GM18511 (cell line): ENCODE measurements around the gene CMTM2.
A peak's percentile ranks its signal among the peaks of the same experiment; 100 is the strongest.

Source experiments
- ATAC-seq: cut with Tn5 transposase; IDR thresholded peaks from one replicate; pipeline ENCODE4 v1.9.1; 2021; ENCODE audit warnings: mild to moderate bottlenecking, moderate library complexity; ENCODE audit not compliant: unreplicated experiment

The CMTM2 gene, protein sequence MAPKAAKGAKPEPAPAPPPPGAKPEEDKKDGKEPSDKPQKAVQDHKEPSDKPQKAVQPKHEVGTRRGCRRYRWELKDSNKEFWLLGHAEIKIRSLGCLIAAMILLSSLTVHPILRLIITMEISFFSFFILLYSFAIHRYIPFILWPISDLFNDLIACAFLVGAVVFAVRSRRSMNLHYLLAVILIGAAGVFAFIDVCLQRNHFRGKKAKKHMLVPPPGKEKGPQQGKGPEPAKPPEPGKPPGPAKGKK

DNA sequence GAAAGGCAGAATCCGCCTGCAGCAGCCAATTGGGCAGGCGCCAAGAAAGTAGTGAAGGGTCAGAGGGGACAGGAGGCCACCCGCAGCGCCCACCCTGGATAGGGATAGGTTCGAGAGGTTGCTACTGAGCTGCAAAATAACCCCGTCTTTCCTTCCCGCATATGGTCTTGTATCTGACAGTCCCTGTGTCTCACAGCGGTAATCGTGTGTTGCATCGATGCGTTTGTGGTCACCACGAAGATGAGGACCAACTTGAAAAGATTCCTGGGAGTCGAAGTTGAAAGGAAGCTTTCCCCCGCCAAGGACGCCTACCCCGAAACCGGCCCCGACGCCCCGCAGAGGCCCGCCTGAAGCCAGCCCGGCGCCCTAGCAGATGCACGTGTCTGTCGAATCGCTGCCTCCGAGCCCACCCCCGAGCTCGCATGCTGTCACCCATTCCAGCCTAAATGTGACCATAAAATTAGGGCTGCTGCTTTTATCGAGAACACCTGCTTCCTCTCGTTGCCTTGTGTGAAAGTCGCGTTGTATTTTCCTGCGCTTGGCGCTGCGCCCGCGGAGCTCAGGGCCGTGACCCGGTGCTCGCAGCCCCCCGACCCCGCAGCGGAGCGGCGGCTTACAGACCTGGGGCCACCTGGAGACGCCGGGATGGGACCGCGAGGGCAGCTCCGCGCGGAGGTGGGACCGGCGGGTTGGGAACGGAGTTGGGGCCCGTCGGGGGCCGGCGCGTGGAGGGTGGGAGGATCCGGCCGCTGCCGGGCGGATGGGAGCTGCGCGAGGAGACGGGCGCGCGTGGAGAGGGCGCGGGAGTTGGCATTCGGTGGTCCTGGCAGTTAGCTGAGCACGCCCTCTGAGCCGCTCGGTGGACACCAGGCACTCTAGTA, at the start of gene CMTM2:
TSS of gene CMTM2 (plus strand) at position 813 of the 881 bp plus-strand sequence. CDS start 145 bp downstream, outside the sequence.
- no peak for ATAC-seq

- ATAC-seq: no peak
Observed at GRCh38 chr16:66529475-66529874, 49.8 kb upstream of the CMTM2 start.

GRCh38 chr16:66534376-66534799, 44.9 kb upstream of the CMTM2 start:
- ATAC-seq: no peak

GRCh38 chr16:66536525-66536924, 42.7 kb upstream of the CMTM2 start:
- no peak for ATAC-seq

- ATAC-seq: no peak
Observed at GRCh38 chr16:66537236-66537635, 42.0 kb upstream of the CMTM2 start.

GRCh38 chr16:66538910-66539309, 40.4 kb upstream of the CMTM2 start:
- no peak for ATAC-seq

DNA sequence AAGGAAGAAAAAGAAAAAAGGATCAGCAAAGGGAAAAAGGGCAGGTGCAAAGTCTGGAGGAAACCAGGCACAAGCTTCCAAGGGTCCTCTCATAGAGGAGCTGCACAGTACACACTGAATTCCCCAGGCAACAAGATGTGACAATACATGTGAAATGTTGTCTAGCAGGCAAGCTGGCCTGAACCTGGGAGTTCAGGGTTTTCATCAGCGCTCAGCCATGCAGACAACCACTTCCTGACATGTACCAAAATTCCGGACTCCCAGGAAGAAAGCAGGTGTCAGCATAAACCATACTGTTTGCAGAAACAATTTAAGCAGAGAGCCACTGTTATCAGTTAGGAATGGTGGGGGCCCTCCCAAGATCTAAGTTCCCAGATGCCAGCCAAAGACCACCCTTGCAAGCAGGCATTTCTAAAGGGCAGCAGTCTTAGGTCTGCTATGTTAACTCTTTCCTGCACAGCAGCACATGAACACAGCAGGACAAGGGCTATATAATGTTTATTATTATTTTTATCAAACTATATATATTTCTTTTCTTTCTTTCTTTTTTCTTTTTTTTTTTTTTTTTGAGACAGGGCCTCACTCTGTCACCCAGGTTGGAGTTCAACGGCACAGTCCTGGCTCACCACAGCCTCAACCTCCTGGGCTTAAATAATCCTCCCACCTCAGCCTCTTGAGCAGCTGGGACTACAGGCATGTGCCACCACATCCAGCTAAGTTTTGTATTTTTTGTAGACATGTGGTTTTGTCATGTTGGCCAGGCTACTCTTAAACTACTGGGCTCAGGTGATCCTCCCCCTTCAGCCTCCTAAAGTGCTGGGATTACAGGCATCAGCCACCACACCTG, 39.4 kb upstream of the CMTM2 start:
- ATAC-seq: peak; percentile 89

- ATAC-seq: no peak
Observed at GRCh38 chr16:66541388-66542355, 37.6 kb upstream of the CMTM2 start.

DNA sequence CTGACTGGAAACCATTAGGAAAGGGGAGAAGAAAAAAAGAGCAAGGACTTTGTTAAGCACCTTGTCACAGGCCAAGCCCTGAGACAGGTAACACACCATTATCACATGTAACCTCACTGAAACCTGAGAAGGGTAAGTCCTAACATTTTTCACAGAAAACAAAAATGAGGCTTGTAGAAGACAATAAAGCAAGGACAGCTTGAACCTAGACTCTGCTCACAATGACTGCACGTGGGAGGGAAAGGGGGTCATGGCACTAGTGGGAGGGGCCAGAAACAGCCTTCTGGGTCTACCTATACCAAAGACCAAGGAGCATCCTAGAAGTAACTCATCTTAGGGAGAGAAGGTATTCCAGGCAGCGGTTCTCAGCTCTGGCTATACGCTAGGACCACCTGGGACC, 36.9 kb upstream of the CMTM2 start:
- no peak for ATAC-seq

GRCh38 chr16:66543541-66543940, 35.7 kb upstream of the CMTM2 start:
- ATAC-seq: no peak

DNA sequence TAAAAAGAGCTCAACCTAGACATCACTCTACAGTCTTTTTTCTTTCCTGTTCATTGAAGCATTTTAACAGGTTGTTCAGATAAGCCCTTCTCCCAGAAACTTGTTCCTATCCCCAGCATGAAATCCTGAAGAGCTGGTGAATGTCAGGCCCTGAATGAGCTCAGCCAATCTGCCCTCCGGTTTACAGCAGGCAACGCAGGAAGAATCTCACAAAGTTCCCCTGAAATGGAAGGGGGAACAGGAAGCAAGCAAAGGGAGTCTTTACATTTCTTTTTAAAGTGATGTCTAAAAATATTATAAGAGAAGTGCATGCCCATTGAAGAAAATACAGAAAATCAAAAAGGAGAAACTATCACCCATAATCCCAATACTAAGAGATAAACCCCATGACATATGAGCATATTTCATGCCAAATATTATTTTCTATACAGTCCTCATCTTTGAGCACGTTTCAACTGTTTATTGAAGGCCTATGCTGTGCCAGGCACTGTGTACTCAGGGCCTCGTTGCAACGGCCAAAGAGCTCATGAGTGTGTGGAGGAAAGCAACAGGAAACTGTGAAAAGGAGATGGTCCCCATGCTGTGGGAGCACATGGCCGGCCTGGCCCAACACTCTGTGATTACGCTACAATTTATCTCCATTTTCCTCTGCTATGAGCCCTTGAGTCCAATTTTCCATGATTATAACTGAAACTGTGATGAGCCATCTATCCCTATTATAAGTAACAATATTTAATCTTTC, 35.1 kb upstream of the CMTM2 start:
- no peak for ATAC-seq

- no peak for ATAC-seq
Observed at GRCh38 chr16:66547101-66547989, 31.9 kb upstream of the CMTM2 start.

- no peak for ATAC-seq
Observed at GRCh38 chr16:66548068-66548467, 31.2 kb upstream of the CMTM2 start.

GRCh38 chr16:66548868-66549267, 30.4 kb upstream of the CMTM2 start:
- ATAC-seq: no peak

DNA sequence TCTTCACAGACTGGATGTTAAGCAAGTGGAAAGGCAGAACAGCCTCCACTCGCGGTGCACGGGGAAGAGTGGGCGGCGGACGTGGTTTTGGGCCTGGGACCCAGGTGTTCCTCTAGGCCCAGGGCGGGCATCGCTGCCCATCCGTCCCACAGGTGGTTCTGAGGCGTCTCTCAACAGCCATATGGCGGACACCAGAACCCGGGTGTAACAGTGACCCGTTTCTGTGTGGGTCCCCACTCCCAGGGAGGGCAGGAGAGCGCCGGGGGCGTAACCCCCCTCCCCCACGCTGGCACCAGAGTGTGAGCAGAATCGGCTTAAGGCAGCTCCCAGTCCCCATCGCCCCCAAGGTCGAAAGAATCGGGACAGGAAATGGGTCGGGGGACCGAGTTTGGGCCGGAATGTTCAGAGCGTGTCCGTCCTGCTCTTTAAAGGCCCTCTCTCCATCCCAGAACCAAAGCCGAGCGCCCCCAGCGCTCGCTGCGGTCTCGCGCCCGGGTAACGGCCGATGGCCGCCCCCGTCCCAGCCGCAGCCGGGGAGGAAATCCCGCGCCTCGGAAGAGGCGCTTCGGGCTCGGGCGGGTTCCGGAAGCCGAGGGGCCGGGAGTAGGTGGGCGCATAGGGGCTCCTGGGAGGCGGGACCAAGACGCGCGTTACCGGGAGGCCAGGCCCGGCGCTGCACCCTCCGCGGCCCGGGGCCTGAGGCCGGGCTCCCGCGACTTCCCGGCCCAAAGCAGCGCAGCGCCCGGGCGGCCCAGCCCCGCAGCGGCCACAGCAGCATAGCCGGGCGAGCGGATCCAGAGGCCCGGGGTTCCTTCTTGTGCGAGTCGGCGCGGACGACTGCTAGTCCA, 29.8 kb upstream of the CMTM2 start, which contains the start of gene TK2:
TSS of gene TK2 (minus strand) at position 839 of the 848 bp plus-strand sequence. CDS start at position 778, 61 bp downstream.
- no peak for ATAC-seq

DNA sequence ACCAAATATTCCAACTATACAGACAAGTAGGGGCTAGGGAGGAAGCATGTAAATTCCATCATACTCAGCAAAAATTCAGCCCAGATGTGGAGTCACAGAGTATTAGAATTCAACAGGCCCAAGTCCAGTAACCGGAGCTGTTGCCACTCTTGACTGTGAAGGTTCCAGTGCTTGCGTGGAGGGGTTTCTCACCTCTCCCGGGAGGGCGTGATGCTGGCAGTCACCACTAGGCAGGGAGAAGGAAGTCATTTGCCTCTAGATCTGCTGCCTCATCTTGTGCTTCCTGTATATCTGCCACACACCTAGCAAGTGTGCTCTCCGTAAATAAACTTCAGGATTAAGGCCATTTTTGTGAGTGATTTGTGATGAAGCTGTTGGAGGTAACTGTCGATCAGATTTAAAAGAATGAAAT, 27.9 kb upstream of the CMTM2 start:
- peak; percentile 38 for ATAC-seq

- peak; percentile 8 for ATAC-seq
Observed at GRCh38 chr16:66551788-66552285, 27.4 kb upstream of the CMTM2 start.
